Fibroblast of skin of abdomen (primary cell): Measurements from ENCODE around the gene KCNK16.
A peak's percentile ranks its signal among the peaks of the same experiment; 100 is the strongest.
"Not testable (repeated sequence)": the region's sequence is repeated elsewhere in the genome, so short reads cannot be mapped to it uniquely, and the experiment has no call there.

ENCODE experiments used
- DNase-seq: peaks from one replicate; pipeline ENCODE4 v3.0.0-alpha.2; 2013

The KCNK16 gene

DNA sequence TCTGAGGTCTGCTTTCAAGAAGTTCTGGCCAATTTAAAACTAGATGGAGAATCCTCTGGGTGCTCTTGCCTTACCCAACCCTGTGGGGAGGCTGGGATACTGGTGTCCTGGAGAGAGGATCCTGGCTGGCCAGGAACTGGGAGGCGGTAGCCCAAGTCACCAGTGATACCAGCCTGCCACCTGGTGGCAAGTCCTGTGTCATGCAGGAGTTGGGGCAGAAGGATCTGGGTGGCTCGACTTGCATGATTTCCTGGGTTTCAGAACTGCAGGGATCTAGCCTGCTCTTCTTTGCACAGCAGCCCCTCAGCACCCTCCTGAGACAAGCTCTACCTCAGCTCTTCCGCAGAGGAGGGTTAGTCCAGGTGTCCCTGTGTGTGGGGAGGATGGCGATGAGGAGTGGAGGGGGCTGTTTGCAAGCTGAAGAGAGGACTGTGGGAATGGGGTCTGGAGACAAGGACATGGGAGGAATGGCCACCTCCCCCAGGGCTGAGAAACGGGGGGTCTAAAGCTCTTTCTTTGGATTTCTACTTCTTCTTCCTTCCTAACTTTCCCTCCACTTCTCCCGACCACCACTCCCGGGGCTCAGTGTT lies 12.5 kb downstream of the KCNK16 start:
- peak; percentile 48 for DNase-seq

DNA sequence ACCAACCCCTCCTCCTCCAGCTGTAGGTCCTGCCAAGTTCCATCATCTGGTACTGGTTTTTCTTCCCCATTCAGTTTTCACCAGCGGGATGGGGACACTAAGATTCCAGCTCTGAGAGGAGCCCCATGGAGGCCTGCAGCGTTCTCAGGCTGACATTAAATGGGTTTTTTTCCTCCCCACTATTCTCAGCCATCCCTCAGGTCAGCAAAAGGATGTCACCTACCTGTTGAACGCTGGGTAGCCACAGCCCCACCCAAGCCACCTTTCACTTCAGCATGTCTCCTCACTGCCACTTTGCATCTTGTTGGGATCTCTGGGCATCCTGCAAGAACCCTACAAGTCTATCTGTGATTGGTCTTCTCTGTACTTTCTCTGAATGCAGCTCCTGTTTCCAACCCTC lies 15.0 kb downstream of the KCNK16 start:
- no peak for DNase-seq

DNA sequence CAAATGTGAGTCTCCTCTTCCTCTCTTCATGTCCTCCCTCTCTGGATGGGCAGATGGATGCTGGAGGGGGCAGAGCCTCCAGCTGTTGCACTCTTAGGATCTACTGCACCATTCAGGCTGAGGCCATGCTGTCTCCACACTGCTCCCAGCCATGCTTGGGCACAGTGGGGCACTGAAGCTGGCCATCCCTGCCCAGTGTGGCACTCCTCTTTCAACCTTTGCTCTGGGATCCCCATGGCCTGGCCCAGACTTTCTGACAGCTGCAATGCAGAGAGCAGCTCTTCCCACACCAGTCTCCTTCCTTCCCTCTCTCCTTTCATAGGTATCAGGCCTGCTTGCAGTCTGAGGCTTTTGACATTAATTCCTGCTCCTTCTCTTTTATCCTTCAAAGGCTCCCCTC lies 17.6 kb downstream of the KCNK16 start:
- no peak for DNase-seq

DNA sequence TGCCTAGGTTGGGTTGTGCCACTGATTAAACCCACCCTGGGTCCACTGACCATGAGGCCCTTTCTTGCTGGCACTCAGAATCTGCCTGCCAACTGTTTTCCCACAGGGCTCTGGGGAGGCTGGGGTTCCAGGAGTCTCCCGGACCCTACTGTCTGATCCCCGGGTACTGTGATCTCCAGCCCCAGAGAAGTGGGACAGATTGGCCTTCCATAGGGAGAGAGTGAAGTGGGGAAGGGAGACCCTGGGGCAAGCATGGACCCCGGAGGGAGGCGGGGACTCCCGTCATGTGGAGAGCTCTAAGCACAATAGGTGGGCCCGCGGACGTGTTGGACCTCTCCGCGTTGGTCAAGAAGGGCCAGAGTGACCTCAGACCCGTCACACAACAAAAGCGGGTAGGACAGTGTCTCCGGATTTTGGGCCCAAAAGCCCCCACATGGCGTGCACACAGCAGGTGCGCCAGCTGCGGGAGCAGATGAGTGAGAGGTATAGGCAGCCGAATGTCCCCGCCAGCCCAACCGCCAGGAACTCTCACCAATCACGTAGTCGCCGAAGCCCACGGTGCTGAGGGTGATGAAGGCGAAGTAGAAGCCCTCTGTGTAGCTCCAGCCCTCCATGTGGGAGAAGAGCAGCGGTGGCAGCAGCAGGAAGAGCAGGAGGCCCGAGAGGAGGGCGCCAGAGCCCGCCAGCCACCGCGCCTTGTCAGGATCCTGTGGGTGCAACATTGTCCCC lies 18.9 kb downstream of the KCNK16 start:
- DNase-seq, result no peak

DNA sequence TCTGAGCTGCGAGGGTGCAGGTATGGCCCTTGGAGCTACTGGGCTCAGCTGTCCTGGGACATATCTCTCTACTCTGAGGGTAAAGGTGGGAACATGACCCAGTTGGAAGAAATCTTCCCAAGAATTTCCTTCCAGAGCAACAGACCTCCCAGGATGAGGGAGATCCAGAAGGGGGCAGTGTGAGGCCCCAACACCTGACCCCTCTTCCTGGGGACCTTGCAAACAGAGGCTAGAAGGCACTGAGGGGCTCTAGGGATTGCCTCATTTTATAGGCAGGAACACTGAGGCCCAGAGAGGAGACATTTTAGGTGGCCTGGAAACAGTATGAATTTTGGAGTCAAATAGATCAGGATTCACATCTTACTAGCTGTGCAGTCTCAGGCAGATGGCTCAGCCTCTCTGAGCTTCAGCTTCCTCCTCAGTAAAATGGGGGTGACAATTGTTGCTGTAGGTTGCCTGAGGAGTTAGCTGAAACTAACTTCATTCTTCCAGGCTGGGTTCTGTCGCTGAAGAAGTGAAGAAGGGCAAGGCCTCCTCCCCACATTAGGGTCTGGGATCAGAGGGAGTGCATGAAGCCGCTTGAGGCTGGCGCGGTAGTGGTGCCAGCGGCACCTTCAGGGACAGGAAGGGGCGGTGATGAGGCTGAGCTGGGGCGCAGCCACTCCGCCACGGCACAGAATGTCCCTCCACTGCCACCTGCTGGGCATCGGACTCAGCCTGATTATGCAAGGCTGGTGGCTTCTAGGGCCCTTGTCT lies 19.7 kb downstream of the KCNK16 start:
- DNase-seq, result peak; percentile 57

DNA sequence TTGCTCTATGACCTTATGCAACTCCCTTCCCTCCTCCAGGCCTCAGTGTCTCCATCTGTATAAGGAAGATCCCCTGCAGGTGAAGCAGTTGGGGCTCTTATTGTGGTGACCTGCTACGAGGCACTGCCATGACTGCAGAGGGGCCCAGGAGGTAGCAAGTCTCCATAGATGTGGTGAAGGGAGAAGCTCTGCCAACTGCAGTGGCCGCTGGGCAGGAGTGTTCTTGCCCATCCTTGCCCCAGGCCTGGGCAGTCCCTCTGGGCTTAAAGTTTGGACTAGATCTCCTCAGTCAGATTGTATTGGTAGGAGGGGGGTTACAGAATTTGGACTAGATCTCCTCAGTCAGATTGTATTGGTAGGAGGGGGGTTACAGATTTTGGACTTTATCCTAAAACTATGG lies 20.5 kb downstream of the KCNK16 start:
- DNase-seq, result no peak

DNA sequence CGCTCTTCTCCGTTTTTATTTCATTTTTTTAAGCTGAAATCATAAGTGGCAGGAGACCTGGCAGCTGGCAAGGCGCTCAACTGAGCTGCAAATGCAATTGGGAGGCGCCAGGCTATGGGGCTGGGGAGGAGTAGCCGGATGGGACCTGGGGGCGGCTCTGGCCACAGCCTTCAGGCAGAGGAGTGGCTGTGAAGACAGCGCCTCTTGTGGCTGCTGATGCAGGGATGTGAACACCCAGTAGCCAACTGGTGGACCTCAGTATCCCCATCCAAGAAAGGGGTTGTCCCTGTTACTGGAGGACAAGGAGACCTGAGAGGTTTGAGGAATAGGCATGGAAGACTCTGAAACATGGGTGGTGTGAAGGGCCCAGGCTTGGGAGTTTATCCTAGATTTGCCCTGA lies 20.9 kb downstream of the KCNK16 start:
- no peak for DNase-seq

DNA sequence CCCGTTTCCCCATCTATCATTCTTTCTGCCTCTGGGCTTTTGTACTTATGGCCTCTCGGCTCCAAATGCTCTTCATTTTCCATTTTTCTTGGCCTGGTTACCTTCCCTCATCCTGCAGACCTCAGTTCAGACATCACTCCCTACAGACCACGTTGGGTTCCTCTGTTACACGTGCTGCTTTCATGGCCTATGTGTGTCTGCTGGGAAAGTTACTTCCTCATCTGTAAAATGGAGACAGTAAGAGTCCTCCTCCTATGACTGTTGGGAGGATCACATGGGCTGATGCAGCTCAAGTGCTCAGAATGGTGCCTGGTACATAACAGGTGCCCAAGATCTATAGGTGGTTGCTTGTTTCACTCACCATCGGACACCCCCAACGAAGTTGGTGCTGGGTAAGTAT lies 21.8 kb downstream of the KCNK16 start:
- no peak for DNase-seq

DNA sequence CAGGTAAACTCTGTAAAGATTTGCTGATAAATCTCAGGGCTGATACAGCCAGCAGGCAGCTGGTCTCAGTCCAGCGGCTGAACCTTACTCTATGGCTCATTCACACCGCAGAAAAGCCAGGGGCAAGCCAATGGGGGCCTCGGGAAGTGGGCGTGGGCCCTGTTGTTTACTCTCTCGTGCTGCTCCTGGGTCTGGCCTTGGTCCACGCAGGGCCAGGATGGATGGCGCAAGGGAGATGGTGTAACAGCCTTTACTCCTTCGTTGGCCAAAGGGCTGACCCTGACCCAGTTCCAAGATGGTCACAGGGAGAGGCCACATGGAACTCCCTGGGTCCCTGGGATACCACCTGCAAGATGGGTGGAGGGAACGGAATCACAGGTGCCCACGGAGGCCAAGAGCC lies 24.4 kb downstream of the KCNK16 start:
- DNase-seq, result no peak

DNA sequence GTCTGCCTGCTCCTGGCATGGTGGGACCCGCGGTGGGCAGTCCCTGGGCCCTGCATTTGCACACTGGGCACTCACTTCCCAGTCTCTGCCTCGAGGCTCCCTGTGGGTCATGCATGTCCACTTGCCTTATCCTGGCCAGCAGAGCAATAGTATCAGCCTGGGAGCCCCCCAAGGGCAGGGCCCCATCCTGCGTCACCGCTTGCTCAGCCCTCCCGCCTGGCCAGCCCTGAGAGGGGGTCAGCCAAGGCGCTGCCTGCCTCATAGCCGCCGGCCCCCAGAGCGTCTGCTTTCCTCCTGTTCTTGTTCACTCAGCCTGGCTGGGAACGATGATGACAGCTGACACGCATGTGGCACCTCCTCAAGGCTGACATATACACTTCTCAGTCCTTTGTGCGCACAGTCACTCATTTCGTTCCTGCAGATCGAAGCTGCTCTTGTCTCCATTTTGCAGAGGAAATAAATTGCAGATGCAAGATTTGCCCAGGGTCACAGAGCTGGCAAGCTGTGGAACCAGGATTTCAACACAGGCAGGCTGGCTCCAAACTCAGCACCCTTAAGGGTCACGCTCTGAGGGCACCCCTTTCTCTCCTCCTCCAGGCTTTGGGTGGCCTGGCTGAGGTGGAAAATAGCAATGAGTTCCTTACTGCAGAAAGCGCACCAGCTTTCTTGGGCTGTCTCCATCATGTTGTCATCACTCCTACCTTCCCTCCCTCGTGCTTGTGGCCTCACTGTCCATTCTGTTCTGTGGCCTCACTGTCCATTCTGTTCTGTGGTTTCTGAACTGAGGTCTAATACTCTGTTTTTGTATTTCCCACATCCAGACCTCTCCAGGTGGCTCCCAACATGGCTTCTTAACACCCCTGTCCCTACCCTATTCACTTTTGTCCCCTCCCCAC lies 25.5 kb downstream of the KCNK16 start:
- DNase-seq, result no peak

DNA sequence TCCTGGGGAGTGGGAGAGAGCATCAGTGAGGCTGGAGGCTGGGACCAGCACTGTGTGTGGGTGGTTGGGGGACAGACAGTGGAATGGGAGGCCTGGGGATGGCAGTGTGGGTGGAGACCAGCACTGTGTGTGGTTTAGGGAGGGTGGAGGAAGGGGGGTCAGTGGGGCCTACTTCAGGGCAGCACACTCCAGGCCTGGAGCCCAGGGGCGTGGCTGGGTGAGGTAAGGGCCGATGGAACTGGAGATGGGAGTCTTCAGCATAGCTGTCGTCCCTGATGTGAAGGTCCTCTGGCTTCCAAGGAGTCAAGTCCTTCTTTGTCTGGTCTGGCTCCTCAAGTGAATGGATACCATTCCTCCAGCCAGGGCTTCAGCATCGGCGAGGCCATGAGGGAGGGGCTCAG lies 26.9 kb downstream of the KCNK16 start:
- no peak for DNase-seq

DNA sequence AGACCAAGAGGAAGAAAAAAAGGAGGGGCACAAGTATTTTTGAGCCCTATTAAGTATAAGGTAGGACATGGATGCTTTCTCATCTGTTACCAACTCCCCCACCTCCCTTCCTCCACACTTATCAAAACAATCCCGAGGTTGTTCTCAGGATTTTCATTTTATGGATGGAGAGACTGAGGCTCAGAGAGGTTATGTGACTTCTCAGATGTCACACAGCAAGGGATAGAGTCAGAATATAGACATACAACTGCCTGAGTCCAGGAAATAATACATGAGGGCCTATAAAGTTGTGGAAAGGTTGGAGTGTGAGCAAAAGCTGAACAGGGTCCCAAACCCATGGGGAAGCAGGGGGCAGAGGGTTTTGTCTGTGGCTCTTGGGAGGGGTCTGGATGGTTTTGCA lies 27.6 kb downstream of the KCNK16 start:
- no peak for DNase-seq

DNA sequence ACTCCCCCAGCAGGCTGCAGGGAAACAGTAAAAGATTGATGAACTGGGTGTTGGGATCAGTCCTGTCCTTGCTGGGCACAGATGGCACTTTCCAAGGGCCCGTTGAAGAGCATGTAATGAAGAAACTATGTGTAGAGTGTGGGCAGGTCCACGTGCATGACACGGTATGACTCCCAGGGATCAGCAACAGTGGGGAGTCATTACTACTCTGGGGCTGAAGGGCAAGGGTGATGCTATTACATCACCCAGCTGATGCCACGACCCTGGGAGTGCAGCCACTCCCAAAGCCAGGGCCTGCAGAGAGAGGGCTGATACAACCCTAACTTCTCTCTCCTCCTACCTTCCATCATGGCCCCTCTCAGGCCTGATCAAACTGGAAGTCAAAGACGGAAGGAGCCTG lies 28.4 kb downstream of the KCNK16 start:
- no peak for DNase-seq

DNA sequence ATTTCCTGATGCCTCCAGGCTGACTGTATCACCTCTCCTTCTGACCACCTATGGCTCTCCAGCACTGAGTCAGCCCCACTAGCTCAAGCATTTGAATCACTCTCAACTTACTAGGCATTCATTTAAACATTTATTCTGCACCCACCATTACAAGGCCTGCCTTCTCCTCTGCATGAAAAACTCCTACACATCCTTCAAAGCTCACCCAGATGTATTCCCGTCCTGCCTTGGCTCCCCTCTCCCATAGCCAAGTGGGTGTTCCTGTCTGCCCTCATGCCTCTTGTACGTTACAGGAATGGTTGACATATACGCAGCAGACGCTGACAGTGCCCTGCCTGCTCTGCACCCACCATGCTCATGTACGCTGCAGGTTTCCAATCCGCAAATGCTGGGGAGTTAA lies 29.9 kb downstream of the KCNK16 start:
- DNase-seq, result no peak

DNA sequence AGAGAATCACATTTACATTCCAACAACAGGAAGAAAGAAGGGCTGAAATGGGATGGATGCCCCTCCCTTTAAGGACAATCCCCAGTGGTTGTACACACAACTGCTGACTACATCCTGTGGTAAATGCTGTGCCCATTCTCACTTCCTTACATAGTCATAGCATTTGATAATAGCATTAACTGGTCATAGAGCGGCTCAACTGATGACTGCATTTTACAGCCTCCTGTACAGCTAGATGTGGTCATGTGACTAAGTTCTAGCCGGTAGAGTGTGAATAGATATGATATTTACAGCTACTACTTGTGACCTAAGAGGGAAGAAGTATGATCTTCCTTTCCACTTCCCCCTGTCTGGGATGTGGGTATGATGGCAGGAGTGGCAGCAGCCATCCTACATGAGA lies 33.0 kb downstream of the KCNK16 start:
- no peak for DNase-seq

DNA sequence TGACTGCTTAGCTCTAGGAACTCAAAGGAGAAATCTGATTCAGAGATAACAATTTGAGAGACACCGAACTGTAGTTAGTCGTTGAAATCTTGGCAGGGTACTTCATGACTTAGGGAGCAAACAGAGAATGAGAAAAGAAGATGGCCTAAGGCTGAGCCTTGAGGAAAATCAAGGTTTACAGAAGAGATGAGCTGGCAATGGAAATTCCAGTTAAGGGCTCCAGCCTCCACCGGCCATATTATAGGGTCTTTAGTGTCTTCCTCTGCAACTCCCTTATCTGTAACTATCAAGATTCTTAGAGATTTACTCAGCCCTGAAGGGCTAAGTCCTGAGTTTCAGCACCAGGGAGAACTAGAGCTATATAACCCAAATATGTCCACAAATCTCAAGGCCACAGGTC lies 34.9 kb downstream of the KCNK16 start:
- no peak for DNase-seq

DNA sequence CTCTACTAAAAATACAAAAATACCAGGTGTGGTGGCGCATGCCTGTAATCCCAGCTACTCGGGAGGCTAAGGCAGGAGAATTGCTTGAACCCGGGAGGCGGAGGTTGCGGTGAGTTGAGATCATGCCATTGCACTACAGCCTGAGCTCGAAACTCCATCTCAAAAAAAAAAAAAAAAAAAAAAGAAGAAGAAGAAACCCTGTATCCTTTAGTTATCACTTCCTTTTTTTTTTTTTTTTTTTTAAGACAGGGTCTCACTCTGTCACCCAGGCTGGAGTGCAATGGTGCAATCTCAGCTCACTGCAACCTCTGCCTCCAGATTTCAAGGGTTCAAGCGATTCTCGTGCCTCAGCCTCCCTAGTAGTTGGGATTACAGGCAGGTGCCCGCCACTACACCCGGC lies 35.9 kb downstream of the KCNK16 start:
- not testable (repeated sequence) for DNase-seq

DNA sequence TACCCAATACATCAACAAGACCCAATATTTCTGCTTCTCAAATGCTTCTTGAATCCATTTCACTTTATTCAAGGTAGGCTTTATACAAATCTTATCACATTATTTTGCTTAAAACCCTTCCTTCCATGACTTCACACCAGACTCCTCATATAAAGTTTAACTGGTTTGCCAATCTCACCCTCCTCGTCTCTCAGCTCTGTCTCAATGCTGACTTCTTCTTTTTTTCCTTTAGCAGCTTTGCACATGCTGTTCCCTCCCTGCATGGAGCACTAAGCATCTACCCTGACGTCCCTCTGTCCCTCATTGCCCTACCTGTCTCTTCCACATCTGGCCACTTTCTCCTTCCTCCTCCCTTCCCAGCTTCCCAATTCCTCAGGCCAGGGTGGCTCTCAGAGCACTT lies 39.7 kb downstream of the KCNK16 start:
- DNase-seq, result no peak

DNA sequence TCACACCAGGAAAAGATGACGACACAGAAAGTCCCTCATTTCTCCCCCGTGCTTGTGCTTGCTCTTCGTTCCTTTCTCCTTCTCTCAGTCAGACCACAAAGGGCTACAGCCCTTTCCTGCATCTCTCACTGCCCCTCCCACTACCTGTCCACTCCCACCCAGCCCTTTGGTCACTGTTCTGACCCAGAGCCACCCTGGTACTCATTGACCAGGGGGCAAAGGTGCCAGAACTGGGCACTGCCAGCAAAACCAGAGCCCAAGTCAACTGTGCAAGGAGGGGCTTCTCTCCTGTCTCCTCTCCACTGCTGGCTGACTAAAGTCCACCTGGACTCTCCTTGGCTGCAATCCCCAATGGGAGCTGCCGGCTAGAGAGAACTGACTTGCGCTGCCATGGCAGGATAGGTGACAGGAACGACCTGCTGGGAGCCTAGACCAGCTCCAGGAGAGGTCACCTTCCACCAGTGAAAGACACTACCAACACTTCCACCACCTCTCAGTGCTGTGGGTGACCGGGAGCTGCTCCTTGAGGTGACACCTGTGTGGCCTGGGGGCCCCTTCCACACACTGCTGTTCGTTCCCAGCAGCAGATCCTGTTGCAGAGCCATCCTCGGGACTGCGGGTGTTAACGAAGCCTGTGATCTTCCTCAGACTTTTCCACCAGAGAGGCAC lies 41.1 kb downstream of the KCNK16 start:
- no peak for DNase-seq

DNA sequence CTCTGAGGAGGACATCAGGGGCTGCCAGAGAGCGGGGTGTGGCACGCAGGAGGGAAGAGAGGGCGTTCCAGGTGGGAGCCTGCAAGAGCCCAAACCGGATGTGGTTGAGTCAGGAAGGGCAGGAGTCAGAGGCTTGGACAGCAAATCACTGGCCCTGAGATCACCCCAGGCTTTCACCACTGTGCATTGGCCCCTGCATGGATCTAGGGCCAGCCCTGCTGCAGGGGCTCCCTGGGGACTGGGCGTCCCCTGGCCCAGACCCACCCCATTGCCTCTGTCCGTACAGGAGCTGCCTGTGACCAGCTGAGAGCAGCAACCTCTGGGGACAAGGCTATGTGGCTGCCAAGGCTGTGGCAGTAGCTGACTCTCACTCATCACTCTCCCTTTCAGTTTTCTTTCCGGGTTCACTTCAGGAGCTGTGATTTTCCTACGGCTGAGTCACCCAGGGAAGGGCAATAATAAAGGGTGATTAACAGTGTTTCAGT lies 42.2 kb downstream of the KCNK16 start:
- DNase-seq, result no peak

DNA sequence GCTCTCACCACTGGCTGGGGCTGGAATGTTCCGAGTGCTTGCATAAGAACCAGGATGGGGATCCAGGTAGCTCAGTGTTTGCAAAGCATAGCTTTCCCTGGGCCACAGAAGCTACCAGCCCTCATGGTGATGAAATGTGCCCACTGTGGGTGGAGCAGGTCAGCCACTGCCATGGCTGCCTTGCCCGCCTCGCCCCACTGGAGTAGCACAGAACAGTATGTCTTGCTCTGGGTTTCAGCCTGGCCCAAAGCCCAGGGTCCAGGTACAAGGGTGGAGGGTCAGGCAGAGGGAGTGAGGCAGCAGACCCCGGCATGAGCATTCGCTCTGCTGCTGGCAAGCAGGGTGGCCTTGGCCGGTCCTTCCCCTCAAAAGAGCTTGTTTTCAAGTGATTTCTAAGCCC lies 43.0 kb downstream of the KCNK16 start:
- no peak for DNase-seq

DNA sequence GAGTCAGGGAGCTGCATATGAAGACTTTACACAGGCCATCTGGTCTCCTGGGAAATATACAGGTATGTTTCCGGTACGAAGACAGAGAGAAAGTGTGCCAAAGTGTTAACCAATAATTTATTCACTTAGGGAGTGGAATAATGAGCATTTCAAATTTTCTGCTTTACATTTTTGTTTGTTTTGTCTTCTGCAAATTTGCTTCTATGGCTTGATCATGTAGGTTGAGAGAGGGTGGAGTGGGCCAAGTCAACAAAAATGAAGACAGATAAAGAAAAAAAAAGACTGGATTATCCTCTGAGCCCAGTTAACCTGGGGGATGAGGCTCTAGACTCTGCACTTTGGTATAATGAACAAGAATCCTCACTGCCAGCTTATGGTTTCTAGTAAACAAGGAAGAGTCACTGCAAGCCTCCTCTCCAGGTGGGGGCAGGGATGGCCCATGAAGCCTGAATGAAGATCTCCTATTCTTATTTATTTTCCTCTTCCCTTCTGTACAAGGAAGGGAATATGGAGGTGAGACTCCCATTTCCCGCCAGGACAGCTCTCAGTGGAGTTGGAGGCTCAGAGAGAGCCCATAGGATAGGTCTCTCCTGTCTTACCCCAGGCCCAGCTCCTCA lies 46.0 kb downstream of the KCNK16 start:
- DNase-seq, result no peak
